ENCODE data around the gene SPEF1. TPM values are rescaled to one million over a fixed set of nuclear protein-coding genes. Genes with fewer than 3 reads are reported as not detected.
A peak's percentile ranks its signal among the peaks of the same experiment; 100 is the strongest.

The SPEF1 gene
- total and polyA plus RNA-seq, 12 donors = 0.07 to 0.47 (median 0.23) TPM; not detected in 4

DNA sequence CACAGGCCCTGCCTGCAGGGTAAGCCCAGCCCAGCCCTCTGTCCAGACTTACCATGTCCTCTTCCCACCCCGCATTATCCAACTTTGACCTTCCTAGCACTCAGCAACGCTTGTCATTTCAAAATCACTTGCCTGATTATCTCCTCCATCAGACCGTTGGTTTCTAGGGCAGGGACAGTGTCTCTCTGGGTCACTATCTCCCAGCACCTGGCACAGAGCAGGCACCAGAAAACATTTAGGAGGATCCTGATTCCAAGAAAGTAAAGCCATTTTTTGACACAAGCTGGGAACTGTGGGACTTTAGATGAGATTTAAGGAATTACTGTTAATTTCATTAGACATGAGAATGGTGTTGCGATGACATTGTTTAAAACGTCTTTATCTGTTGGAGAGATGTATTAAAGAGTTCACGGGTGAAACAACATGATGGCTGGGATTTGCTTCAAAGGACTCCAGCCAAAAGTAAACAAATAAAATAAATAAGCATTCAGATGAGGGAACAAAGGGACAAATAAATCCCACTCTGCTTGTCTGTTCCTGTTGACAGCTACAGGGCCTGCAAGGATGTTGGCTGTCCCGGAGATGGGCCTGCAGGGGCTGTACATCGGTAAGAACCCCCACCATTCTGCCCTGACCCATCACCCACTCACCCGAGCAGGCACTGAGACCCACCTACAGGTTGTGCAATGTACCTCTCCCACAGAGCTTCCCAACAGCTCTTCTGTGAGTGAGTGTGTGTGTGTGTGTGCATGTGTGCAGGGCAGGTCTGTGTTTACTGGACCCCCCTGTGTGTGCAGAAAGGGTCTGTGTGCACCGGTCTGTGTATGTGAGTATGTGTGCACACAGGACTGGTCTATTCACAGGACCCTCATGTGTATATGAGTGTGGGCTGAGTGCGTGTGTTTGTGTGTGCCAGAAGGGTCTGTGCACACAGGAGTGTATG, 42.9 kb downstream of the SPEF1 start:
- H3K9me3 ChIP-seq = no peaks in the 10 kb centered on the region
- TF ChIP-seq, protein P1, sequence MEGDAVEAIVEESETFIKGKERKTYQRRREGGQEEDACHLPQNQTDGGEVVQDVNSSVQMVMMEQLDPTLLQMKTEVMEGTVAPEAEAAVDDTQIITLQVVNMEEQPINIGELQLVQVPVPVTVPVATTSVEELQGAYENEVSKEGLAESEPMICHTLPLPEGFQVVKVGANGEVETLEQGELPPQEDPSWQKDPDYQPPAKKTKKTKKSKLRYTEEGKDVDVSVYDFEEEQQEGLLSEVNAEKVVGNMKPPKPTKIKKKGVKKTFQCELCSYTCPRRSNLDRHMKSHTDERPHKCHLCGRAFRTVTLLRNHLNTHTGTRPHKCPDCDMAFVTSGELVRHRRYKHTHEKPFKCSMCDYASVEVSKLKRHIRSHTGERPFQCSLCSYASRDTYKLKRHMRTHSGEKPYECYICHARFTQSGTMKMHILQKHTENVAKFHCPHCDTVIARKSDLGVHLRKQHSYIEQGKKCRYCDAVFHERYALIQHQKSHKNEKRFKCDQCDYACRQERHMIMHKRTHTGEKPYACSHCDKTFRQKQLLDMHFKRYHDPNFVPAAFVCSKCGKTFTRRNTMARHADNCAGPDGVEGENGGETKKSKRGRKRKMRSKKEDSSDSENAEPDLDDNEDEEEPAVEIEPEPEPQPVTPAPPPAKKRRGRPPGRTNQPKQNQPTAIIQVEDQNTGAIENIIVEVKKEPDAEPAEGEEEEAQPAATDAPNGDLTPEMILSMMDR (IDR thresholded peaks at IDR 0.05) = no peak
- H3K27me3 ChIP-seq = peaks cover 0 to 3% (median 0%) of the 10 kb centered on the region in 7 donors
- peaks cover 9 to 83% (median 48%) of the 10 kb centered on the region in 9 donors for H3K4me1 ChIP-seq
- H3K36me3 ChIP-seq = peaks cover 0 to 36% (median 0%) of the 10 kb centered on the region in 9 donors
- peak in 1 of 8 donors; percentile 4 for ATAC-seq
- H3K4me3 ChIP-seq = peak overlapping the region in 3 of 10 donors; percentile 9 to 27 (median 11)
- intact Hi-C loops (cut with DNase I) = no loop called here
- no peak for DNase-seq
- WGBS, 2 donors = 55 to 63% methylated on average over 11 of the region's 11 CpGs
- H3K27ac ChIP-seq = peak overlapping the region in 7 of 10 donors; percentile 29 to 95 (median 53)

DNA sequence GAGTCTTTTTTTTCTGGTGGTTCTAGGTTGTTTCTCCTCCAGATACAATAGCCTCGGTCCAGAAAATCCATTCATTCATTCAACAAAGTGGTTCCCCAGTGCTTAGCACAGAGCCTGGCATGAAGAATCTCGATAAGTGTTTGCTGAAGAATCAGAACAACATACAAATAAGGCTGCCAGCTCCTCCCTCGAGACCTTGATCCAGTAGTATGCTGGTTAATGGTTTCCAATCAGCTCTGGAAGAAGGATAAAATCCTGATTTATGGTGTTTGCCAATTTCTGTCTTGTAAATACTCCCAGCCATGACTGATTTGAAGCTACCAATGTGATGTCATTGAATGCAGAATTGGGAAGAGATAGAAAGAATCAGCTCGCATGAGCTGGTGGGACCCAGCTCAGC, 45.5 kb downstream of the SPEF1 start:
- intact Hi-C loops (cut with DNase I) = no loop called here
- no peak for DNase-seq
- whole genome bisulfite sequencing, 2 donors = 89 to 92% methylated on average over 4 of the region's 4 CpGs
- peaks cover 0 to 12% (median 0%) of the 10 kb centered on the region in 9 donors for H3K36me3 ChIP-seq
- ATAC-seq = no peak
- H3K4me3 ChIP-seq = no peak overlapping the region
- TF ChIP-seq, protein P1 (IDR thresholded peaks at IDR 0.05) = no peak
- H3K4me1 ChIP-seq = peaks cover 12 to 89% (median 59%) of the 10 kb centered on the region in 9 donors
- no peaks in the 10 kb centered on the region for H3K9me3 ChIP-seq
- H3K27me3 ChIP-seq = peaks cover 0 to 27% (median 6%) of the 10 kb centered on the region in 7 donors
- H3K27ac ChIP-seq = peak overlapping the region in 3 of 10 donors; percentile 27 to 95 (median 94)

DNA sequence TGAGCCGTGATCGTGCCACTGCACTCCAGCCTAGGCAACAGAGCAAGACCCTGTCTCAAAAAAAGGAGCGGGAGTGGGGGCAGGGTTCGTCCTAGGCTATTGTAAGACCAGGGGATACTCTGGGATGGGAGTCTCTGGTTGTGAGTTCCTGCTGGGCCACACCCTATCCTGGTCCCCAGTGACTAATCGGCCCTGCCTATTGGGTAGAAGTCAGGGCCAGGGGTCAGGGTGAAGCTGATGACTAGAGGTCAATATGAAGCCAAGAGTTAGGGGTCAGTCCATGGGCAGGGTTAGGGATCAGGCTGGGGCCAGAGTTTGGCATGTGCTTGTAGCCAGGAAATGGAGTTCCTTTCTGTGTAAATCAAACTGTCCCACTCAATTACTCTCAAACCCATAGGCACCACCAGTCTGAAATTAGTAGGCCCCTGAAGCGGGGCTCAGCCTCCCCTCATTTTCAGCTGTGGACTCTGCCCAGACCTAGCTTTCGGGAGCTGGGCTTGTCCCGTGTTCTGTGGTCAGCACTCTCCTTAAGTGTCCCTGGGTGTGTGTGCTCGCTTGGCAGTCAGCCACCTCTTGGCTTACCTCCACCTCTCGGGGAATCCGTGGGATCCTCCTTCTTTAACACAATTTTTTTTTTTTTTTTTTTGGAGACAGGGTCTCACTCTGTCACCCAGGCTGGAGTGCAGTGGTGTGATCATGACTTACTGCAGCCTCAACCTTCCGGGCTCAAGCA, 47.0 kb downstream of the SPEF1 start:
- Histone ChIP-seq H3K4me1 (peaks cover 7 to 90% (median 56%) of the 10 kb centered on the region in 9 donors), H3K27ac (peak overlapping the region; percentile 82 to 96 (median 93)), H3K4me3 (peak overlapping the region in 9 of 10 donors; percentile 57 to 77 (median 65)), H3K9me3 (no peaks in the 10 kb centered on the region), H3K36me3 (peaks cover 0 to 10% (median 0%) of the 10 kb centered on the region in 9 donors), H3K27me3 (peaks cover 0 to 28% (median 6%) of the 10 kb centered on the region in 7 donors)
- ATAC-seq (peak; percentile 15 to 82 (median 69)), DNase-seq (peak in 1 of 2 donors; percentile 47)
- intact Hi-C loops (cut with DNase I) = no loop called here
- WGBS, 2 donors = 51 to 53% methylated on average over 12 of the region's 12 CpGs
- TF ChIP-seq, protein P1 (IDR thresholded peaks at IDR 0.05) = no peak

All from heart right ventricle (tissue), 16 donors.